Testis (tissue), 3 donors: ENCODE measurements around the gene SLC17A6. TPM values are rescaled to one million over a fixed set of nuclear protein-coding genes. Genes with fewer than 3 reads are reported as not detected.

Experiments used
- DNase-seq: peaks from one replicate; pipeline ENCODE4 v3.0.0-alpha.2; 2019
- H3K27ac ChIP-seq, 2 donors: fragments of 200-600 bp; sonication (generic); one replicate each; pipeline ENCODE4 v1.5.1; 2019
- H3K27me3 ChIP-seq: fragments of 200-600 bp; sonication (generic); one replicate; pipeline ENCODE4 v1.5.1; 2019
- H3K36me3 ChIP-seq: fragments of 200-600 bp; sonication (generic); one replicate; pipeline ENCODE4 v1.5.1; 2017; ENCODE audit warnings: low read depth; ENCODE audit errors: missing control alignments
- H3K4me1 ChIP-seq: fragments of 200-600 bp; sonication (generic); one replicate; pipeline ENCODE4 v1.5.1; 2019
- H3K4me3 ChIP-seq, 2 donors: fragments of 200-600 bp; sonication (generic); one replicate each; pipeline ENCODE4 v1.5.1; 2017 to 2019
- H3K9me3 ChIP-seq: fragments of 200-600 bp; sonication (generic); one replicate; pipeline ENCODE4 v1.5.1; 2017
- CTCF ChIP-seq, 3 experiments: fragments of 450-650 bp in 2 of 3; fragments of 200-600 bp in 1 of 3; sonication (generic) in 1 of 3; IDR thresholded peaks; one replicate each; pipeline ENCODE4 v1.5.1; 2016 to 2019; ENCODE audit warnings: antibody characterized with exemption in 3 of 3, mild to moderate bottlenecking in 2 of 3, moderate library complexity in 1 of 3
- POLR2A ChIP-seq: fragments of 450-650 bp; IDR thresholded peaks from one replicate; pipeline ENCODE4 v1.6.1; 2017; ENCODE audit warnings: antibody characterized with exemption, mild to moderate bottlenecking, moderate library complexity
- WGBS, 2 donors: methylation state at CpG; one replicate each; pipeline ENCODE4 v1.1.5; 2018; 5-methylcytosine and 5-hydroxymethylcytosine counted together
- intact Hi-C: fragments of 100-400 bp; cut with DNase I; formaldehyde crosslinking; loops from one replicate; pipeline ENCODE4 v1.15.1; 2023; ENCODE audit warnings: low total_unique reads
- polyA plus RNA-seq: library from polyadenylated mRNA; stranded (reverse); fragments of 350-450 nt; fragmentation: Illumina TruSeq; extraction: RNeasy Lipid Tissue Mini Kit (QIAGEN cat#74804); gene quantifications from one replicate; pipeline ENCODE4 v1.2.3, GENCODE V29; 2014; ENCODE audit warnings: low read depth, low replicate concordance; ENCODE audit not compliant: insufficient read depth
- total RNA-seq, 2 donors: library from RNA; depleted of rRNA; stranded (reverse); fragments of >200 nt; gene quantifications; one replicate each; pipeline ENCODE4 v1.2.3, GENCODE V29; 2016

Gene SLC17A6
- total and polyA plus RNA-seq, 3 donors from 2014 or later: 0.08 TPM; not detected in 2

DNA sequence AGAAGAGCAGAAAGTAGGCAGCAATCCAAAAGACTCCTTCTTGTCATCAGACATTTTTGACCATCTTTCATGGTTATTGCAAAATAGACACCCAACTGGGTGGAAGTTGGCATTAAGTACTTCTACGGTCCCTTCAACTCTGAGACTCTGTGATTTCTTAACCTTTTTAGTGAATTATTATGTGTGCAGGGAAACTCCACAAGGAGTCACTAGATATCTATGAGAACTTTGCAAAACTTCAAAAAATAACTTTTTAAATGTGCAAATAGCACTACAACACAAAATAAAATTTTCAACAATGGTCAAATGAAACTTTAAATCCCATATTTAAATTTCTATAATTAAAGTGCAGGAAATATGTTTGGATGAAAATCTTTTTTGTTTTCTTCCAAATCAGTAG is 88.7 kb downstream of the SLC17A6 start:
- Histone ChIP-seq H3K36me3 (no peaks in the 10 kb centered on the region), H3K27me3 (no peaks in the 10 kb centered on the region), H3K9me3 (no peaks in the 10 kb centered on the region), H3K4me1 (no peaks in the 10 kb centered on the region), H3K27ac (no peak overlapping the region), H3K4me3 (no peak overlapping the region)
- TF ChIP-seq POLR2A (no peak), CTCF (IDR thresholded peaks at IDR 0.05) (no peak)
- DNase-seq: no peak
- intact Hi-C loops: no loop called here
- 67 to 81% methylated on average over 1 of the region's 1 CpG for WGBS, 2 donors

Other genes with a start within 250 kb of the SLC17A6 start
- 1 to 10 TPM; 4.8 to 7.1 TPM for gene ANO5, start 145.3 kb upstream of the SLC17A6 start, total RNA-seq
- 5.8 TPM for gene ANO5, start 145.3 kb upstream of the SLC17A6 start, polyA plus RNA-seq